ENCODE data around the gene ASTN1.

Gene ASTN1

GRCh38 chr1:176932114-176933104 lies 232.1 kb downstream of the ASTN1 start:
- DNase-seq (ENCODE audit: low read depth in 1 of 2, low spot score in 1 of 2) = no peak

GRCh38 chr1:176931526-176931925 lies 233.0 kb downstream of the ASTN1 start:
- no peak for DNase-seq (ENCODE audit: low read depth in 1 of 2, low spot score in 1 of 2)

DNA sequence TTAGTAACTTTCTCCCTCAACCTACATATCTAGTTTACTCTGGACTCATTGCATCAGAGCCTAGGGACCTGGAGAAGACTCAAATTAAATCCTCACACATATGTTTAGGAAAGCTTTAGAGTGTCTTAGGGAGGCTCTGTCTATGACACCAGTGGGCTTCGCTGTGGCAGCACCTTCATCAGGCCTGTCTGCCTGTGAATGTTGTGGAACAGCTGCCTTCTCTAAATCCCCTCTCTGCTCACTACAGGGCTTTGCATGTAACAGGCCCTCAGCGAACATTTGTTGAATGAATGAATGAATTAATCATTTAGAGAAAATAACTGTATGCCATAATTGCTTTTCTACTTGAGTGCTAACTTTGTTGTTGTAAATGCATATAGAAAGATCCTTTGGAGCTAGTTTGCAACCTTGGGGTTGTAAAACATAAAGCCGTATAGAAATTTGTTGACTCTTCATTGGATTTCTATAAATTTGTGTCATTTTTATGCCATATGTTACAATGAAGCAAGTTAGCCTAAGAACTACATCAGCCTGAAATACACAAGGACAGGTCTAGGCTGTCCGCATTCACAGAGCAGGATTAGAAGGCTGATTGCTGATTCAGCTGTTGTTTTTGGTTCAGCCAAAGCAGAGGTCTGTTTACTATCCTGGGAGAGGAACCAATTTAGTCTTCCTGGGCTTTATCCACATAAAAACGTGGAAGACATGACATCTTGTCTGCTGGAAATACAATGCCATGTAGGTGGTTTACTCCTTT lies 238.0 kb downstream of the ASTN1 start:
- DNase-seq (ENCODE audit: low read depth in 1 of 2, low spot score in 1 of 2) = no peak

DNA sequence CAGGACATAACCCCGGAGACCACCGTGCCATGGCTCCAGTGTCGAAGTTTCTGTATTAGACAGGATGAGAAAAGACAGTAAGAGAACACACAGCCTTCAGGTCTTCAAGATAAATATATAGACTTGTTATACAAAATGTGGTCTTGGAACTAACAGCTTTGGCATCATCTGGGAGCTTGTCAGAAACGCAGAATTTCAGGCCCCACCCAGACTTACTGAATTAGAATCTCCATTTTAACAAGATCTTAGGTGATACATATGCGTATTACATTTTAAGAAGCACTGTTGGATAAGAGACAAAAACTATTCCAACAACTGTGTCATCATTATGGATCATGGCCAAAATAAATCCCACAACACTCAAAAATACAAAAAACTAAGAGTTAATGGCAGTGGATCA lies 239.3 kb downstream of the ASTN1 start:
- no peak for DNase-seq (ENCODE audit: low read depth in 1 of 2, low spot score in 1 of 2)

DNA sequence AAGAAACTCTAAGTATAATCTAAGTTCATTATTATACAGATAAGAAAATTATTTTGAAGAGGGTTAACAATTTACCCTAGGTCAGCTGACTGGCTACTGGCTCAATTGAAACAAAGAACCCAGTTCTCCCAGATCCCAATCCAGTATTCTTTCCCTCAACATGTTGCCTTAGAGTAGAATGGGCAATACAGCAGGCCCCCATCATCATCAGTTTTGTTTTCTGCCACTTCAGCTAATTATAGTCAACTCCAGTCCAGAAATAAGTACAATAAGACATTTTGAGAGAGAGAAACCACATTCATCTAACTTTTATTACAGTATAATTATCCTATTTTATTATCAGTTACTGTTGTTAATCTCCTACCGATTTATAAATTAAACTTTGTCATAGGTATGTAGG lies 241.2 kb downstream of the ASTN1 start:
- DNase-seq (ENCODE audit: low read depth in 1 of 2, low spot score in 1 of 2) = no peak

GRCh38 chr1:176919386-176920378 lies 244.8 kb downstream of the ASTN1 start:
- no peak for DNase-seq (ENCODE audit: low read depth in 1 of 2, low spot score in 1 of 2)

DNA sequence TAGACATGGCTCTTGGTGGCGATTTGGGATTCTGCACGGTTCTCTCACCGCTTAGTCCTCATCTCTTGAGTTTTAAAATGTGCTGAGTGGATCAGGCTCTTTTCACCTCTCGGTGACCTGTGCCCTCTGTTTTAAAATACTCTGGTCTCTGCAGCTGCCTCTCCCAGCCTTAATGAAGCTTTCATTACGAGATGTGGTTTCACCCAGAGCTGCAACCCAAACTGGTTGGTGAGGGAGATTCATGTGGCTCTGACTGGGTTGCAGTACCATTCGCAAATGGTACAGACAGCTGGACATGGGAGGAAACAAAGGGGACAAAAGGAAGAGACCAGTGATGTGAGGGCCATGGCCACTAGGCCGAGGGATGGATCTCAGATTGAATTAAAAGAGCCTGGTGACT lies 258.9 kb downstream of the ASTN1 start:
- no peak for DNase-seq (ENCODE audit: low read depth in 1 of 2, low spot score in 1 of 2)

GRCh38 chr1:176904057-176904751 lies 260.3 kb downstream of the ASTN1 start:
- DNase-seq (ENCODE audit: low read depth in 1 of 2, low spot score in 1 of 2) = no peak

DNA sequence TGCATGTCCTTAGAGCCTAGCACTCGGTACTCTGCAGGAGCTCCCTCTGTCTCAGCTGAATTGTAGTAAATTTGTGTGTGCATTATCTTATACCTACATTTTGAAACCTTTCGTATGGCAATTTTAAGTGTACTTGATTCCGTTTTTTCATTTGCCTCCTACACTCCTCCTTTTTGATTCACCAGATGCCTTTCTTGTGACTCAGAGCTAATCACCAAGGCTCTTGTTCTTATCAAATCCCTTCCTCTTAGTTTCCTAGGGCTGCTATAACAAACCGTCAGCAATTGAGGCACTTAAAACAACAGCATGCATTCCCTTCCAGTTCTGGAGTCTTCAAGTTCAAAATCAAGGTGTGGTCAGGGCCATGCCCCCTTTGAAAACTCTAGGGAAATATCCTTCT lies 261.0 kb downstream of the ASTN1 start:
- no peak for DNase-seq (ENCODE audit: low read depth in 1 of 2, low spot score in 1 of 2)

DNA sequence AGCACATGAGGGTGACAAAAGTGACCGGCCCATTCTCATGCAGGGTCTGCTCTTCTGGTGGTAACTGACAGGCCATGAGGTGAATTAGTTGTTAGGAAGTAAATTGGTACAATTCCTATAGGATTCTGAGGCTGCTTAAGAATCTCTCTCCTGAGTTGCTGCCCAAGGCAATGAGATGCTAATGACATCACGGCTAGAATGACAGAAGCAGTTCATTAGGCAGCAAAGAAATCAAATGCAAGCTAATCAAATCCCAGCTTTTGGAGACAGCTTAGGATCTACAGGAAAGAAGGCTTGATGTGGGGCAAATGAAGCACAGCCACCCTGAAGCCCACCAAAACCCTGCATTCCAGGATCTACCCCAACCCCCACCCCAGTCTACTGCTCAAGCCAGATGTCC lies 265.2 kb downstream of the ASTN1 start:
- DNase-seq (ENCODE audit: low read depth in 1 of 2, low spot score in 1 of 2) = no peak

GRCh38 chr1:176897350-176898236 lies 266.9 kb downstream of the ASTN1 start:
- DNase-seq (ENCODE audit: low read depth in 1 of 2, low spot score in 1 of 2) = no peak

DNA sequence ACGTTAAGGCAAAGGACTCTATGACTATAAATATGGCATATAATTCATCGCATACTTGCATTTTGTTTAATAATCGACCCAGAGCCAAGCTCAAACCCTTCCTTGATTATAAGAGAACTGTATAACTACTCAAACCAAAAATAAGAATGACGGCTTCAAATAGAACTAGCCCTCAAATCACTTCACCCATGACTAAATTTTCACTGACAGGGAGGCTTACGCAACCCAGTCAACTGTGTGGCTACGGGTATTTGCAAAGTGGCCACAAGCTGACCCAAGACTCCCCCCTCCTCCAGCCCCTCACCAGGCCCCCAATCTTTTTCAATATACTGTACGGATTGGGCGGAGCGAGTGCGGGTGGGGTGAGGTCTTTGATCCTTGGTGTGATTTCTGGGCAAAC lies 268.3 kb downstream of the ASTN1 start:
- no peak for DNase-seq (ENCODE audit: low read depth in 1 of 2, low spot score in 1 of 2)

DNA sequence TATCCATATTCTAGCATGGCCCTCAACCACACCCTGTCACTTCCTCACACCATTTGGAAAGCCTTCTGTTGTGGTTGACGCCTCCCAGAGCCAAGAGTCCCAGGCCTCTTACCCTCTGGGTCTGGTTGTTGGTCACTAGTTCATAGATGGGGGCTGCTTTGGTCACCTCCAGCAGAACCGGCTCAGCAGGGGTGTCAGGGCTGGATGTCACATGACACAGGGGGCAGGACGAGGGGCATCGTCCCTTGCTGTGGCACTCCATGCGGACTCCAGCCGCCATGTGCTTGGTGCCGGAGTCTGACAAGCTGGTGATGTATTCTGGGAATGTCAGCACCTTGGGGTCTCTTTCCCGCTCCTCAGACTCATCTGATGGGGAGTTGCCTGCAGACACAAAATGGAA lies 270.1 kb downstream of the ASTN1 start:
- DNase-seq (ENCODE audit: low read depth in 1 of 2, low spot score in 1 of 2) = no peak

- DNase-seq (ENCODE audit: low read depth in 1 of 2, low spot score in 1 of 2) = no peak
Measured at GRCh38 chr1:176893625-176894352, 270.7 kb downstream of the ASTN1 start.

DNA sequence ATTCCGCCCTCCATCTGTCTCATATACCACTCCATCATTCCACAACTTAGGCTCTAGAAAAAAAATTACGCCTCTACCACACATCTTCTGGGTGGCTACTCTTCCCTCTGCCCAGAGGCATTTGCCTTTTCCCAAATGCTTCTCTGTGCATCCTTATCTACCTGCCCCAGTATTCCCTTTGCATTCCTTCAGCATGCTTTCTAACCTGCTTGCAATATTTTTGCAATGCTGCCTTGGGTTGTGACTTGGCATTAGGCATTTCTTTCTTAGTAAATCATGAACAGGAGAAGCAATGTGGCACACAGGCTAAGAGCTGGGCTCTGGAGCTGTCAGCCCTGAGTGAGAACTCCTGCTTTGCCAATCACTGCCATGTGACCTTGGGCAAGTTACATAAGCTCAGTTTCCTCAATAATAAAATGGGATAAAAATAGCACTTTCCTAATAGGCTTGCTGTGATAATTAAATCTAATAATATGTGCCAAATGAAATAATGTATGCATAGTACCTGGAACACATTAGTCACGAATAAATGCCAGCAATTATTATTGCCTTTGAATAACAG lies 276.0 kb downstream of the ASTN1 start:
- DNase-seq (ENCODE audit: low read depth in 1 of 2, low spot score in 1 of 2) = no peak

GRCh38 chr1:176885751-176886150 lies 278.8 kb downstream of the ASTN1 start:
- DNase-seq (ENCODE audit: low read depth in 1 of 2, low spot score in 1 of 2) = no peak

- no peak for DNase-seq (ENCODE audit: low read depth in 1 of 2, low spot score in 1 of 2)
Measured at GRCh38 chr1:176885341-176885740, 279.2 kb downstream of the ASTN1 start.

GRCh38 chr1:176884911-176885310 lies 279.6 kb downstream of the ASTN1 start:
- no peak for DNase-seq (ENCODE audit: low read depth in 1 of 2, low spot score in 1 of 2)

Measured in activated CD4-positive, alpha-beta T cell treated with anti-CD3 and anti-CD28 coated beads, Interleukin-2, amount 50 U/mL, for 24 hours (primary cell).